Fibroblast of lung (primary cell): ENCODE measurements around the gene DOK5. TPM values are rescaled to one million over a fixed set of nuclear protein-coding genes. Genes with fewer than 3 reads are reported as not detected.

ENCODE experiments used
- DNase-seq, 2 donors: peaks; one replicate each; pipeline versions ENCODE4 v3.0.0 to v3.0.0-alpha.2; 2010; ENCODE audit warnings: low read depth in 2 of 2
- H2AFZ ChIP-seq: 2 replicates; pipeline ENCODE4 v1.5.1; 2012; ENCODE audit warnings: low read length, control low read depth, inconsistent platforms
- H3K27ac ChIP-seq: 2 replicates; pipeline ENCODE4 v1.5.1; 2011; ENCODE audit warnings: low read length, control low read depth; ENCODE audit not compliant: insufficient read depth
- H3K27me3 ChIP-seq: 2 replicates; pipeline ENCODE4 v1.5.1; 2011; ENCODE audit warnings: mild to moderate bottlenecking, low read length; ENCODE audit not compliant: control insufficient read depth, insufficient read depth
- H3K36me3 ChIP-seq: 2 replicates; pipeline ENCODE4 v1.5.1; 2011; ENCODE audit warnings: low read length; ENCODE audit not compliant: control insufficient read depth, insufficient read depth
- H3K4me1 ChIP-seq: 2 replicates; pipeline ENCODE4 v1.5.1; 2011; ENCODE audit warnings: low read length; ENCODE audit not compliant: control insufficient read depth, insufficient read depth; ENCODE audit errors: extremely low read depth
- H3K4me2 ChIP-seq: 2 replicates; pipeline ENCODE4 v1.5.1; 2011; ENCODE audit warnings: low read length, control low read depth; ENCODE audit not compliant: insufficient read depth; ENCODE audit errors: extremely low read depth
- H3K4me3 ChIP-seq, 4 experiments: fragments of 200-600 bp in 1 of 4; sonication (generic) in 1 of 4; replicated peaks in 1 of 4; 2 replicates each; pipeline ENCODE4 v1.5.1; 2011 to 2016; ENCODE audit warnings: low read length in 4 of 4, low read depth in 3 of 4, mild to moderate bottlenecking in 3 of 4, control low read depth in 2 of 4, inconsistent platforms in 1 of 4, mixed read lengths in 1 of 4; ENCODE audit not compliant: insufficient read depth in 1 of 4; ENCODE audit errors: control extremely low read depth in 1 of 4
- H3K79me2 ChIP-seq: 2 replicates; pipeline ENCODE4 v1.5.1; 2012; ENCODE audit warnings: mild to moderate bottlenecking, low read length, inconsistent platforms; ENCODE audit not compliant: control insufficient read depth, insufficient read depth
- H3K9ac ChIP-seq: 2 replicates; pipeline ENCODE4 v1.5.1; 2011; ENCODE audit warnings: mild to moderate bottlenecking, low read length, control low read depth; ENCODE audit not compliant: insufficient read depth
- H3K9me3 ChIP-seq: 2 replicates; pipeline ENCODE4 v1.5.1; 2012; ENCODE audit warnings: low read depth, low read length; ENCODE audit not compliant: control insufficient read depth, insufficient read depth
- H4K20me1 ChIP-seq: 2 replicates; pipeline ENCODE4 v1.5.1; 2011; ENCODE audit warnings: low read length; ENCODE audit not compliant: control insufficient read depth, insufficient read depth; ENCODE audit errors: extremely low read depth
- CTCF ChIP-seq, 2 donors: IDR thresholded peaks in 1 of 2; conservative IDR thresholded peaks in 1 of 2; 1 replicate in 1 of 2; 2 replicates in 1 of 2; pipeline ENCODE4 v1.5.1; 2011 to 2012; ENCODE audit warnings: low read length in 2 of 2, control low read depth in 1 of 2, inconsistent platforms in 1 of 2, low read depth in 1 of 2, mild to moderate bottlenecking in 1 of 2
- EZH2 ChIP-seq: IDR thresholded peaks from 2 replicates; pipeline ENCODE4 v1.5.1; 2012; ENCODE audit warnings: low read length, control low read depth, mild to moderate bottlenecking; ENCODE audit errors: missing control alignments
- polyA plus RNA-seq, 2 donors: library from polyadenylated mRNA; depleted of rRNA in 1 of 2; stranded (reverse) in 1 of 2; unstranded in 1 of 2; fragments of >200 nt; gene quantifications; 2 replicates each; pipeline ENCODE4 v1.2.1, GENCODE V29; 2011 to 2012; ENCODE audit warnings: missing spikeins in 1 of 2
- total RNA-seq: library from RNA; depleted of rRNA; stranded (reverse); fragments of >200 nt; gene quantifications from 2 replicates; pipeline ENCODE4 v1.2.1, GENCODE V29; 2014

Gene DOK5
- total and polyA plus RNA-seq, 2 donors (not counting 1 experiment from before 2014, with no cell fraction given), result 13.5 to 19.2 TPM

DNA sequence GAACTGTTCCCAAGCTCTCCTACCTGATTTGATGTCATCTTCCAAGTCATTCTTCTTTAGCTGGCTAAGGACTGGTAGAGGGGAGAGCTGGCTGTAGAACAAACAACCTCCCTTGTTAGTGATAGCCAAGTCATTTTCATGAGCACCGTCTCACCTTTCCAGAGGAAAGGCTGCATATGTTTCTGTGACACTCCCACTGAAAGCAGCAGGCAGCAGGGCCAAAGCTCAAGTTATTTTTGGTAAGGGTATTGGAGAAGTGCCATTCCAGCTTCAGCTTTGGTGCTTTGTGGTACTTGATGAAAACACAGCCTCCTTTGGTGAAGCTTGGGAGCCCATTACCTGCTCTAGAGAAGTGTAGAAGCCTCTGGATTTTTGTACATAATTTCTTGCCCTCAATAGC, 5.4 kb upstream of the DOK5 start:
- Histone ChIP-seq H4K20me1 (no peaks in the 10 kb centered on the region), H3K9me3 (no peaks in the 10 kb centered on the region), H2AFZ (no peak overlapping the region), H3K9ac (no peak overlapping the region), H3K27me3 (no peaks in the 10 kb centered on the region), H3K4me1 (no peaks in the 10 kb centered on the region), H3K27ac (no peak overlapping the region), H3K4me2 (no peak overlapping the region), H3K4me3 (no peak overlapping the region), H3K36me3 (no peaks in the 10 kb centered on the region), H3K79me2 (no peaks in the 10 kb centered on the region)
- TF ChIP-seq EZH2 (no peak), CTCF (conservative IDR thresholded peaks at IDR 0.05 in 1 of 2, IDR thresholded peaks at IDR 0.05 in 1 of 2; ENCODE audit: low read depth in 1 of 2, low read length in 2 of 2) (no peak)
- DNase-seq, result no peak

DNA sequence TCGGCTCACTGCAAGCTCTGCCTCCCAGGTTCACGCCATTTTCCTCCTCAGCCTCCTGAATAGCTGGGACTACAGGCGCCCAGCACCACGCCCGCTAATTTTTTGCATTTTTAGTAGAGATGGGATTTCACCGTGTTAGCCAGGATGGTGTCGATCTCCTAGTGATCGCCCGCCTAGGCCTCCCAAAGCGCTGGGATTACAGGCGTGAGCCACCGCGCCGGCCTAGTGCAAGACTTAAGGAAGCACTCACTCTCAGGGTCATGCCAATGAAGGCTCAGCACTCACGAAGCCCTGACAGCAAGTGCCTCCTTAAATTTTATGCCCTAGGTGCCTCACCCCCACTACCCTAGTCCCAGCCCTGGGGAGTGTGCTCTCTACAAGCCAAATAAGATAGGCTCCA, 4.7 kb upstream of the DOK5 start:
- Histone ChIP-seq H3K9me3 (no peaks in the 10 kb centered on the region), H2AFZ (no peak overlapping the region), H4K20me1 (no peaks in the 10 kb centered on the region), H3K36me3 (no peaks in the 10 kb centered on the region), H3K9ac (no peak overlapping the region), H3K27me3 (no peaks in the 10 kb centered on the region), H3K4me1 (no peaks in the 10 kb centered on the region), H3K79me2 (no peaks in the 10 kb centered on the region), H3K27ac (no peak overlapping the region), H3K4me3 (no peak overlapping the region), H3K4me2 (no peak overlapping the region)
- no peak for TF ChIP-seq EZH2
- DNase-seq, result no peak

GRCh38 chr20:54472607-54473006, 2.8 kb upstream of the DOK5 start:
- Histone ChIP-seq H3K9ac (no peak overlapping the region), H3K36me3 (no peaks in the 10 kb centered on the region), H3K4me3 (no peak overlapping the region), H3K27me3 (no peaks in the 10 kb centered on the region), H3K4me1 (no peaks in the 10 kb centered on the region), H3K9me3 (no peaks in the 10 kb centered on the region), H2AFZ (no peak overlapping the region), H3K4me2 (no peak overlapping the region), H3K79me2 (no peaks in the 10 kb centered on the region), H3K27ac (no peak overlapping the region), H4K20me1 (no peaks in the 10 kb centered on the region)
- no peak for DNase-seq
- TF ChIP-seq EZH2, result no peak
- no peak for TF ChIP-seq CTCF (conservative IDR thresholded peaks at IDR 0.05 in 1 of 2, IDR thresholded peaks at IDR 0.05 in 1 of 2; ENCODE audit: low read depth in 1 of 2, low read length in 2 of 2)
